ENCODE results near the gene JUP.

DNA sequence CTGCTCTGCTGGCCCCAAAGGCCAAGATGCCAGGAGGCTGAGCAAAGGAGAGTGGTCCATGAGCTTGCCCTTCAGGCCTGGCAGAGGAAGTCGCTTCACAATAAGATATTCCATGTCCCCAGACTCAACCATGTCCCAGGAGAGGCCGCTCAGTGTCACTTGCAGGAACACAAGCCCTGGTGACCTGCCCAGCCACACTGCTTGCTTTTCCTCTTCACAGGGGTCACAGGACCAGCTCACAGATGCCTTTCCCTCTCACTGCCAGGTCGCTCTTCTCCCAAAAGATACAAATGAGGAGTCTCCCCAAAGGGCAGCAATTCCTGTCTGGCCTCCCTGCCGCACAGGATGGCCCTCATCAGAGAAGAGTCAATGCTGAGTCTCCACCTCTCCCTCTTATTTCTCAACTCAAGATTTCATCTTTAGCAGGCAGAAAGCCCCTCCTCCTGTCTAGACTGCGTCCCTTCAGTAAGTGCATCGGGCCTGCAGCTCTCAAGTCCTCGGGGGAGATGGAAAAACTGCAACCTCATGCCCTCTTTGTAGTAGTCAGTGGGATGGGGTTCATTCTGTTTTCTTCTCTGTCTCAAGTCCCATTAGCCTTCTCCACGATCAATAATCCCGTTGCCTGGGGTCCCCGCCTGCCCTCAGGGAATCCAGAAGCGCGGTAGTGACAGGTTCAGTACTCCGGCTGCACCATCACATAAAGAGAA, 5.0 kb downstream of the JUP start:
- no peak for TF ChIP-seq ELF4 (IDR thresholded peaks at IDR 0.05)
- TF ChIP-seq ZNF384 (IDR thresholded peaks at IDR 0.05), result no peak
- TF ChIP-seq NFRKB (IDR thresholded peaks at IDR 0.05), result no peak
- TF ChIP-seq SP1 (IDR thresholded peaks at IDR 0.05), result no peak
- no peak for TF ChIP-seq BHLHE40 (IDR thresholded peaks at IDR 0.05; ENCODE audit: borderline replicate concordance)
- no peak for TF ChIP-seq SUZ12 (IDR thresholded peaks at IDR 0.05)
- no peak for TF ChIP-seq ARNT (IDR thresholded peaks at IDR 0.05)
